GM12891 (cell line): ENCODE results near the gene TTC7B.

Experiments used
- PAX5 ChIP-seq: IDR thresholded peaks from 2 replicates; pipeline ENCODE4 v1.6.1; 2011; ENCODE audit warnings: low read length, moderate library complexity, mild to moderate bottlenecking; ENCODE audit not compliant: insufficient read depth, severe bottlenecking
- POLR2A ChIP-seq: IDR thresholded peaks from 2 replicates; pipeline ENCODE4 v1.6.1; 2011; ENCODE audit warnings: low read depth, low read length, control low read depth
- POLR2AphosphoS5 ChIP-seq: IDR thresholded peaks from 2 replicates; pipeline ENCODE4 v1.6.1; 2011; ENCODE audit warnings: low read depth, low read length, control low read depth
- POU2F2 ChIP-seq: IDR thresholded peaks from 2 replicates; pipeline ENCODE4 v1.6.1; 2011; ENCODE audit warnings: low read depth, mild to moderate bottlenecking, control low read depth, low read length, moderate library complexity
- TAF1 ChIP-seq: IDR thresholded peaks from 2 replicates; pipeline ENCODE4 v1.6.1; 2011; ENCODE audit warnings: low read depth, low read length, control low read depth

- TF ChIP-seq POLR2A = no peak
- no peak for TF ChIP-seq POLR2AphosphoS5
- TF ChIP-seq TAF1 = no peak
- no peak for TF ChIP-seq PAX5
- no peak for TF ChIP-seq POU2F2
Observed at GRCh38 chr14:90601563-90601962, 214.7 kb downstream of the TTC7B start.
